ENCODE data around the gene RIMS1.

The RIMS1 gene

GRCh38 chr6:72102561-72102960, 216.2 kb downstream of the RIMS1 start:
- no peak overlapping the region for H3K4me3 ChIP-seq (replicated peaks; ENCODE audit: insufficient read depth, low read length)
- H3K27me3 ChIP-seq (ENCODE audit: insufficient read depth, poor library complexity, severe bottlenecking): peaks cover 6% of the 10 kb centered on the region
- TF ChIP-seq POLR2AphosphoS5 (IDR thresholded peaks at IDR 0.05; ENCODE audit: low read depth): no peak
- no peak for TF ChIP-seq CTCF (IDR thresholded peaks at IDR 0.05; ENCODE audit: insufficient read depth, low read length)
- TF ChIP-seq, protein P1, sequence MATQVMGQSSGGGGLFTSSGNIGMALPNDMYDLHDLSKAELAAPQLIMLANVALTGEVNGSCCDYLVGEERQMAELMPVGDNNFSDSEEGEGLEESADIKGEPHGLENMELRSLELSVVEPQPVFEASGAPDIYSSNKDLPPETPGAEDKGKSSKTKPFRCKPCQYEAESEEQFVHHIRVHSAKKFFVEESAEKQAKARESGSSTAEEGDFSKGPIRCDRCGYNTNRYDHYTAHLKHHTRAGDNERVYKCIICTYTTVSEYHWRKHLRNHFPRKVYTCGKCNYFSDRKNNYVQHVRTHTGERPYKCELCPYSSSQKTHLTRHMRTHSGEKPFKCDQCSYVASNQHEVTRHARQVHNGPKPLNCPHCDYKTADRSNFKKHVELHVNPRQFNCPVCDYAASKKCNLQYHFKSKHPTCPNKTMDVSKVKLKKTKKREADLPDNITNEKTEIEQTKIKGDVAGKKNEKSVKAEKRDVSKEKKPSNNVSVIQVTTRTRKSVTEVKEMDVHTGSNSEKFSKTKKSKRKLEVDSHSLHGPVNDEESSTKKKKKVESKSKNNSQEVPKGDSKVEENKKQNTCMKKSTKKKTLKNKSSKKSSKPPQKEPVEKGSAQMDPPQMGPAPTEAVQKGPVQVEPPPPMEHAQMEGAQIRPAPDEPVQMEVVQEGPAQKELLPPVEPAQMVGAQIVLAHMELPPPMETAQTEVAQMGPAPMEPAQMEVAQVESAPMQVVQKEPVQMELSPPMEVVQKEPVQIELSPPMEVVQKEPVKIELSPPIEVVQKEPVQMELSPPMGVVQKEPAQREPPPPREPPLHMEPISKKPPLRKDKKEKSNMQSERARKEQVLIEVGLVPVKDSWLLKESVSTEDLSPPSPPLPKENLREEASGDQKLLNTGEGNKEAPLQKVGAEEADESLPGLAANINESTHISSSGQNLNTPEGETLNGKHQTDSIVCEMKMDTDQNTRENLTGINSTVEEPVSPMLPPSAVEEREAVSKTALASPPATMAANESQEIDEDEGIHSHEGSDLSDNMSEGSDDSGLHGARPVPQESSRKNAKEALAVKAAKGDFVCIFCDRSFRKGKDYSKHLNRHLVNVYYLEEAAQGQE (IDR thresholded peaks at IDR 0.05; ENCODE audit: insufficient replicate concordance, low read depth): no peak
- TF ChIP-seq SPI1 (IDR thresholded peaks at IDR 0.05; ENCODE audit: borderline replicate concordance, low read depth): no peak
- no peak for TF ChIP-seq GABPA (IDR thresholded peaks at IDR 0.05; ENCODE audit: low read depth)
- no peak for DNase-seq (ENCODE audit: low read depth in 1 of 2, low spot score in 1 of 2)
- no peak overlapping the region for H3K27ac ChIP-seq (replicated peaks)

- DNase-seq (ENCODE audit: low read depth in 1 of 2, low spot score in 1 of 2): no peak
- Histone ChIP-seq H3K27me3 (ENCODE audit: insufficient read depth, poor library complexity, severe bottlenecking) (no peaks in the 10 kb centered on the region), H3K27ac (replicated peaks) (no peak overlapping the region), H3K4me3 (replicated peaks; ENCODE audit: insufficient read depth, low read length) (no peak overlapping the region)
- TF ChIP-seq POLR2AphosphoS5 (IDR thresholded peaks at IDR 0.05; ENCODE audit: low read depth) (no peak), CTCF (IDR thresholded peaks at IDR 0.05; ENCODE audit: insufficient read depth, low read length) (no peak), GABPA (IDR thresholded peaks at IDR 0.05; ENCODE audit: low read depth) (no peak), SPI1 (IDR thresholded peaks at IDR 0.05; ENCODE audit: borderline replicate concordance, low read depth) (no peak)
- TF ChIP-seq, protein P1 (IDR thresholded peaks at IDR 0.05; ENCODE audit: insufficient replicate concordance, low read depth): no peak
Measured at GRCh38 chr6:72111611-72112010, 225.3 kb downstream of the RIMS1 start.

GRCh38 chr6:72130327-72130726, 244.0 kb downstream of the RIMS1 start:
- H3K27me3 ChIP-seq (ENCODE audit: insufficient read depth, poor library complexity, severe bottlenecking): peaks cover 4% of the 10 kb centered on the region
- H3K4me3 ChIP-seq (replicated peaks; ENCODE audit: insufficient read depth, low read length): no peak overlapping the region
- TF ChIP-seq, protein P1 (IDR thresholded peaks at IDR 0.05; ENCODE audit: insufficient replicate concordance, low read depth): no peak
- TF ChIP-seq SPI1 (IDR thresholded peaks at IDR 0.05; ENCODE audit: borderline replicate concordance, low read depth): no peak
- TF ChIP-seq CTCF (IDR thresholded peaks at IDR 0.05; ENCODE audit: insufficient read depth, low read length): no peak
- no peak for DNase-seq (ENCODE audit: low read depth in 1 of 2, low spot score in 1 of 2)
- H3K27ac ChIP-seq (replicated peaks): no peak overlapping the region
